GM18508 (cell line): ENCODE measurements around the gene ZCCHC10.

Experiments
- ATAC-seq: cut with Tn5 transposase; IDR thresholded peaks from one replicate; pipeline ENCODE4 v1.9.1; 2021; ENCODE audit warnings: moderate number of reproducible peaks; ENCODE audit not compliant: insufficient read depth, unreplicated experiment

Gene ZCCHC10

DNA sequence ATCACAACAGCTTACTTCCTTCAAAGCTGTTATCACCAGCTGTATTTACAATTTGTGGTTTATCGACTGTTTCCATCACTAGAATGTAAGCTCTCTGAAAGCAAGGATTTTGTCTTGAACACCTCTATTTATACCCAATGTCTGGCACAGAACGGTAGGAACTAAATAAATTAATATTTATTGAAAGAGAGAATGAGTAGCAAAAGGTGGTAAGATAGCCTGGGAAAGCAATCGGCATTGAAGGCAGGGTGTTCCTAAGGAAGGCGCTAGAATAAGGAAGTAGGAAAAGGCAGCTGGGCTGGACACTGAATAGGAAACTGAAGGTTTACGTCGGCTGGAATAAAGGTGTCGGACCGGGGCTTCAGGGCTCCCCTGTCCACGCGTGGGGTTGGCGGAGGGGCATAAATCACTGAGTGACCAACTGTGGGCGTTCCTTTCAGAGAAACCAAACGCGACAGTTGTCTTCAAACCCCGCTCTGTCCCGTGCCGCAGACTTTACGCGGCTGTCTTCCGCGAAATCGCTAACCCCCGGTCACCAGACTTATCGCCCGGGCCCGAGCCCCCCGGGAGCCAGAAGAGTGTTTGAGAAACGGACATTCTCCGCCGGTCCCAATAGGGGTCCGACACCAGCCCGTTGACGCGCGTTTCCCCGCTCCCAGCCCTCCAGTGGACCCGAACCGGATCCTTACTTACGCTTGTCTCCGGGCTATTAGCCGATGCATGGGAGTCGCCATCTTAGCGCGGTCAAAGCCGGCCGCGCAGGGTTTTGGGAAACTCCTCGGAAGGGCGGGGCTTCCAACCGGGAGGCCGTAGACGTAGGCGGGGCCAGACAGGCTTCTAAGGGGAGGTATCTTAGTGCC, at the start of gene ZCCHC10:
TSS of gene ZCCHC10 (minus strand) at position 746 of the 860 bp plus-strand sequence. CDS start at position 734, 12 bp downstream.
- peak; percentile 68 for ATAC-seq

DNA sequence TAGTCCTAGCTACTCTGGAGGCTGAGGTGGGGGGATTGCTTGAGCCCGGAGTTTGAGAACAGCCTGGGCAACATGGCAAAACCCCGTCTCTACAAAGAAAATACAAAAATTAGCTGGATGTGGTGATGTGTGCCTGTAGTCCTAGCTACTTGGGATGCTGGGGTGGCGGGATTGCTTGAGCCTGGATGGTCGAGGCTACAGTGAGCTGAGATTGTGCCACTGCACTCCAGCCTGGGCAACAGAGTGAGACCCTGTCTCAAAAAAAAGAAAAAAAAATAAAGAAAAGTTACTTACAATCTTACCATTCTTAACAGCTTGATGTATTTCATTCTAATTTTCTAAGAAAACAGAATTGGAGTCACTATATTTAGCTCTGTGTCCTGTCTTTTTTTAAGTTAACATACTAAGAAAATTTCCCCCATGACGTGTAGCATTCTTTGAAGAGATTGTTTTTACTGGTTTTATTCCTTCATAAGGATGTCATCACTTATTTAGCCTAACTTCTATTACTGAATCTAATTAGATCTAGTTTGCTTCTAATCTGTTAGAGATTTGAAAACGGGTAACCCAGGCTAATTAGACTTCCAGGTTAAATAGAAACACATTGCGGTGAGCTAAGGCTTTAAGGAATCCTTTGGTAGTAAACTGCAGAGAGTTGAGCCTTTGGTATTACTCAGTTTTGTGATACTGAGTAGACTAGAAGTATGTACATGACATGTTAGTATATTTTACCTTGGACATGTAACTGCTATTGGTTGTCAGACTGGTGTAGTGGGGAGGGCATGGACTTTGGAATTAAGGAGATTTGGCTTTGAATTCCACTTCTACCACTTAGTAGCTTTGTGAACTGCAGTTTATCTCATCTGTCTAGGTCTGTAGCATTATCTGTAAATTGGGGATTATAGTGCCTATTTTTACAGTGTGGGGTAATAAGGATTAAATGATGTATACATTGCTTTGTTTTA, 49.5 kb upstream of the ZCCHC10 start:
- no peak for ATAC-seq

DNA sequence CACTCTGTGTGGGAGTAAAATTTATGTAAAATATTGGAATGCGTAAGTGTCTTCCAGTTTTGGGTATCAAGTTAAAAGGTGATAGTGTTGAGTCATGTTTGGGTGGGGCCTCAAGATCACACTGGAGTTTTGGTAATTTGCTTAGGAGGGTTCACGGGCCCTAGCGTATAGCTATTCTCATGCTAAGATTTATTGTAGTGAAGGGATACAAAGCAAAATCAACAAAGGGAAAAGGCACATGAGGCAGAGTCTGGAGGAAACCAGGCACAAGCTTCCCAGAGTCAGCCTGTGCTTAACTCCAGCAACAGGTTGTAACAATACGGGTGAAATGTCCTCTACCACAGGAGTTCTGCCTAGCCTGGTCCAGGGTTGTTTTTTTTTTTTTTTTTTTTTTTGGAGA, 45.7 kb upstream of the ZCCHC10 start:
- no peak for ATAC-seq

GRCh38 chr5:133066045-133066444, 39.7 kb upstream of the ZCCHC10 start:
- ATAC-seq: no peak

DNA sequence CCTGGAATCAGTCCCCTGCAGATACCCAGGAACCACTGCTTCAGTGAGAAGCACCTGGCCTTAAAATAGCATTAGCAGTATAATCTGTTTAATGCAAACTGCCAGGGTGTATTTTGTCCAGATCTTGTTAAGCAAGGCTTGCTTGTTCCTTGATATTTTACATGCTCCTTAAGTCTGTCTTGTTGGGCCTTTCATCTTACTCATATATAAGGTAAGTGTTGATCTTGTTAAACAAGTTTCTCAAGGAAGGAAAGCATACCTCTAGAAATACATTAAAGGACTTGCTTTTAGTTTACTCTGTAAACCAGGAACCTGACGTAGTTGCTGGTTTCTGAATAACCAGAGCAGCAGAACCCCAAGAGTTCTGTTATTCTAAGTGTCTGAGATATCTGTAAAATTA, 39.1 kb upstream of the ZCCHC10 start:
- ATAC-seq: no peak

DNA sequence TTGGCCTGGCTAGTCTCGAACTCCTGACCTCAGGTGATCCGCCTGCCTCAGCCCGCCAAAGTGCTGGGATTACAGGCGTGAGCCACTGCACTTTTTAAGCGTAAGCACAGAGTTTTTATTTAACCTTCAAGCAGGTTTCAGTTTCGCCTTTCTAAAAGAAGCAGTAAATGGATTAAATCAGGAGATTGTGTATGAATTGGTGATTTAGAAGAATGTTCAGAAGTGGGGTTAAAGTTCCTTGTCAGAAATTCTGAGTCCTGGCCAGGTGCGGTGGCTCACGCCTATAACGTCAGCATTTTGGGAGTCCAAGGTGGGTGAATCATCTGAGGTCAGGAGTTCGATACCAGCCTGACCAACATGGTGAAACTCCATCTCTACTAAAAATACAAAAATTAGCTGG, 37.6 kb upstream of the ZCCHC10 start:
- ATAC-seq: no peak

DNA sequence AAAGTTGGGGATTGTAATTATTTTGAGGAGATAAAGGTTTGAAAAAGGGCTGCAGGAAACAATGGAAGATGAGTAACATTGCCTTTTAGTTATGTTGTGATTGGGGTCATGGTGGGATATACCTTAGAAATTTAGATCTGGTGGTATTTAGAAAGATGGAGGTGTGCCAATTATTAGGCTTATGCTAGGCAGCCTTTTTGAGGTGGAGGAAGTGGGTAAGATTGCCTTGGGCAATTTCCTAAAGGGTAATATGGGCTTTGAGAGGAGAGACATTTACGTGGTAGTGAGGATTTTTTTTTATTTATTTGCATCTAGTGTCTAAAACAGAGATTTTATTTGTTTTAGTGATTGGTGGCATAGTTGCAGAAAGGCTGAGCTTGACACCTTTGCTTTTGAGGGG, 35.9 kb upstream of the ZCCHC10 start:
- ATAC-seq: no peak

DNA sequence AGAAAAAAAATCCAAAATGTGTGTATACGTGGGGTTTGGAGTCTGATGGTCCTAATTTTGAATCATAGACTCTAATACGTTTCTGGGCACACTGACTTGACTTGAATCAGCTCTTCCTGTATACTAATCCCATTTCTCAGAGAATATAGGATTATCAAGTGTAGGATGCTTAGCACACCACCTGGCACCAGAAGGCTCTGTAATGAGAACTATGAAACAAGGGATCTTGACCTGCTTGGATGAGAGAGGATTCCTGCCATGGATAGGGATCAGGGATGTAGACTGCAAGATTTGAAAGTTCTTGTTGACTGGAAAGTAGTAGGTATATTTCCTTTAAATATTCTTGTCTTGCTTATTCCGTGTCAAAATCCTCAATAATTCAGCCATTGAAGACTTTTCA, 33.3 kb upstream of the ZCCHC10 start:
- ATAC-seq: no peak

DNA sequence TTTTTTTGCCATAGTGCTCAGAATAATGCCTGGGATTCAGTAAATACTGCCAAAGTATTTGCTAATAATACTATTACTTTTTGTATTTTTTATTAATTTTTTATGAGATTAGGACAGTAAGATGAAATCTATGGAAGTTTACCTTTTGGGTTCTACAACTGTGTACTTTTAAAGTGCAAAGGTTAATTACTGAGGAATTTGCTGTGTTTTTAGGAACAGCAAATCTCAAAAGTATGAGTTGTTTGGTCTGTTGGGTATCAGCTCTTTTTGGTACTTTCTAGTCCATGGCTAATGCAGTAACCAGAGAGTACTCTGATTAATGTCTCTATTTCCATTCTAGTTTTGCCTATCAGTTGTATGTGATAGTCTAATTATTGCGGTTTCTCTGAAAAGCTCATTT, 30.5 kb upstream of the ZCCHC10 start:
- ATAC-seq: no peak

GRCh38 chr5:133054697-133055471, 28.5 kb upstream of the ZCCHC10 start:
- no peak for ATAC-seq

DNA sequence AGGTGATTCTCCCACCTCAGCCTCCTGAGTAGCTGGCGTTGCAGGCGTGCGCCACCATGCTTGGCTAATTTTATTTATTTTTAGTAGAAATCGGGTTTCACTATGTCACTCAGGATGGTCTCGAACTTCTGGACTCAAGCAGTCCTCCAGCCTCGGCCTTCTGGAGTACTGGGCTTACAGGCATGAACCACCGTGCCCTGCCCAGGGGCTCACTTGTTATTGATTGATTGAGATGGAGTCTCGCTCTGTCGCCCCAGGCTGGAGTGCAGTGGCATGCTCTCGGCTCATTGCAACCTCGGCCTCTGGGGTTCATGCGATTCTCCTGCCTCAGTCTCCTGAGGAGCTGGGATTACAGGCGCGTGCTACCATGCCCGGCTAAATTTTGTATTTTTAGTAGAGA, 27.1 kb upstream of the ZCCHC10 start:
- no peak for ATAC-seq

DNA sequence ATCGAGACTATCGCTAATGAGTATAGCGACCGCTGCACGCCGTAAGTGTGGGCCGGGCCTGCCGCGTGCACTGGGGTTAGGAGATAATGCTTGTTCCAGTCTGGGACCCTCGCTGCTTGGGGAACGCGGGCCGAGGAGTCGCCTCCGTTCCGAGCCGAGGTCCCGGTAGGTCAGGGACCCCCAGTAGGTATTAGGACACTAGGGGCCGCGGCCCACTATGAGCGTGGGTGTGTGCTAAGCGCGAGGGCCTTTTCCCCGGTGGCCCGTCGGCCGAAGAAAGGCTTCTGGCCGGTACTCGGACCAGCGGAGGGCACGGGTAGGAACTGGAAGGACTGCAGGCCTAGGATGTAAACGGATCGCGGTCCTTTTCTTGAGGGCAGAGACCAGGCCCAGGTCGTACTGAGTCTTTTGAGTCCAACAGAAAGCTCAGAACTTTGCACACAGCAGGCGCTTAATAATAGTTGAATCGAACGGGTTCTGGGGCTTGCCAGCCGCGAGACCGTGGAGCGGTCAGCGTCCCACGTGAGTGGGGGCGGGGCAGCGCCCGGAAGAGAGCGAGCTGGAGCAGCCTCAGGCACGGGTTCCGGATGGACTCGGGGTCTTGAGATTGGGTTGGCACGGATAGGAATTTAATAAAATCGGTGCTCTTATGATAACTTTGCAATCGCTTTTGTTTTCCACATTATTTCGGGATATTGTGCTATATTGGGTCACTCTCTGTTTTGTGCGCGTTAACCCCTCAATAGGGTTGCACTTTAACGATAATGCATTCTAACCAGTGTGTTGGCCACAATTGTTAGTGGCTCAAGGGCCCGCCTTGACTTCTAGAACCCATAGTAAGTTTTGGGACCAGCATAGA, 26.2 kb upstream of the ZCCHC10 start:
- ATAC-seq: peak; percentile 13

GRCh38 chr5:133051542-133052316, 25.4 kb upstream of the ZCCHC10 start, which contains the start of gene HSPA4:
HSPA4 (plus strand) TSS chr5:133052013; CDS start chr5:133052251, 238 bp downstream.
- ATAC-seq: peak; percentile 72

GRCh38 chr5:133051061-133051541, 24.8 kb upstream of the ZCCHC10 start:
- ATAC-seq: no peak

DNA sequence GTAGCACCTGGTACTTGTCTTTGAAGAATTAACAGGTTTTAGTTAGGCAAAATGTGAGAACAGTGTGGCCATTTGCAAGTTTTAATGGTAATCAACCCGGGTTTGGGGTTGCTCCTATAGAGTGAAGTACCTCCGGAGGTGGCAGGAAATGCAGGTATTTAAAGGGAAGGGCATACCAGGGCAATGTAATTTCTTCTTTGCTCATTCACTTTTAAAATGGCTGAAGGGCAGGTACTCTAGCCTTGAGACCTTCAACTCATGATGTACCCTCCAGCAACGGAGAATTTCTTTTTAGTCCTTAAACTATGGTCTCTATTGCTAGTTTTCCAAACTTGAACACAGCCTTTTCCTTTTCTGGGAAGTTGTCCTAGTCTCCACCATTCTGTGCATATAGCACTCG, 24.2 kb upstream of the ZCCHC10 start:
- no peak for ATAC-seq

DNA sequence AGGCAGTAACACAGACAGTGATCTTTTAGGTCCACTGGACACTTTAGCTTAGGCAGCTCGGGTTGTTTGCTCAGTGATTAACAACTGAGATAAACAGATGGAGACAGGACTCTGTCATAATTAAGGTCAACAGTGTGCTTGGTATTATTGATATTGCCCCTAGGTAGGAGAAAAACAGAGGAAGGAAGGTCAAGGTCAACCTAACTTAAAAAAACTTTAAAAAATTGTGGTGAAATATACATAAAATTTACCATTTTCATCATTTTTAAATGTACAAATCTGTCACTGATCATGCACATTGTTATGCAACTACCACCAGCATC, 23.3 kb upstream of the ZCCHC10 start:
- no peak for ATAC-seq

DNA sequence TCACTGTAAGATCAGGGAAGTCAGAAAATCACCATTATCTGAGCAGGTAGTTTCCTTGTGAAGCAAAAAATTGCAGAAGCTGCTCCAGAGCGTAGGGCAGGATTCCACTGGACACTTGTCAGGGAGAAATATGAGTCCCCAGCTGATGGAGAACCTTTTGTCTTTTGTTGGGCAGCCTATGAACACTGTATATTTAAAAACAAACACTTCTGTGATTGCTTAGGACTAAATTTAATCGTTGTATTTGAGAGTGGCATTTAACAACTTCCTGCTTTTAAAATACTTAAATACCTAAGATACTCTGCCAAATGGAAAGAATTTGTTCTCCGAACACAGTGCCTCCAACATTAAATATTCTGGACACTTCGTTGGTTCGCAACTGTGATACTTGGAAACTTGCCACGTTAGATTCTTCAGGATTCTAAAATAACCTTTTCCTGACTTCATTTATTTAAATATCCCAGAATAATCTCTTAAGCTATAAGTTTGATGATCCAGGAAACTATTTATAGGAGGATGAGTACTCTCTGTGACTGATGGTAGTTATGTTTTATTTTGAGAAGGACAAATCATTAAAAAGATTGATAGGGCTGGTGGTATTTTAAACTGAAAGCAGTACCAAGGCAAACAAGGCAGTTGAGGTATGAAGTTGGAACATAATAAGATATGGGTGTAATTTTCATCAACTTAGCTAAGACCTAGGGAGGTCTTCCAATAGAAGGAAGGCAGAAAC, 22.8 kb upstream of the ZCCHC10 start:
- ATAC-seq: no peak

DNA sequence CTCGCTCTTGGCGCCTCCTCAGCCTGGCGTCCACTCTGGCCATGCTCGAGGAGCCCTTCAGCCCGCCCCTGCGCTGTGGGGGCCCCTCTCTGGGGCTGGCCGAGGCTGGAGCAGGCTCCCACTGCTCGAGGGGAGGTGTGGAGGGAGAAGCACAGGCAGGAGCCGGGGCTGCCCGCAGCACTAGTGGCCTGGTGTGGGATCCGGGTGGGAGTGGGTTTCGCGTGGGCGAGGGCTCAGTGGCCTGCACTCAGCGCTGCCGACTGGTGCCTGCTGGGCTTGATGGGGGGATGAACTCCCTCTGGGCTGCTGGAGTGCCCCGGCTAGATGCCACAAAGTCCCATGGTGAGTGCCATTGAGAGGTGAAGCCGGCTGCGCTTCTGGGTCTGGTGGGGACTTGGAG, 21.1 kb upstream of the ZCCHC10 start:
- no peak for ATAC-seq
